Adrenal gland (tissue), 5 donors: ENCODE results near the gene SFI1.

Experiments
- CTCF ChIP-seq, 6 experiments: fragments of 450-650 bp in 4 of 6; fragments of 200-600 bp in 2 of 6; sonication (generic) in 1 of 6; IDR thresholded peaks; 1 replicate in 5 of 6; 2 replicates in 1 of 6; pipeline versions ENCODE4 v1.5.1 to v1.8.0; 2016 to 2021; ENCODE audit warnings: antibody characterized with exemption in 6 of 6, mild to moderate bottlenecking in 2 of 6, moderate library complexity in 1 of 6
- POLR2A ChIP-seq, 2 donors: fragments of 450-650 bp; IDR thresholded peaks; one replicate each; pipeline ENCODE4 v1.6.1; 2017; ENCODE audit warnings: antibody characterized with exemption in 2 of 2, mild to moderate bottlenecking in 2 of 2, moderate library complexity in 1 of 2
- donor health status: DM: no; HTN: no; CAD: no.

DNA sequence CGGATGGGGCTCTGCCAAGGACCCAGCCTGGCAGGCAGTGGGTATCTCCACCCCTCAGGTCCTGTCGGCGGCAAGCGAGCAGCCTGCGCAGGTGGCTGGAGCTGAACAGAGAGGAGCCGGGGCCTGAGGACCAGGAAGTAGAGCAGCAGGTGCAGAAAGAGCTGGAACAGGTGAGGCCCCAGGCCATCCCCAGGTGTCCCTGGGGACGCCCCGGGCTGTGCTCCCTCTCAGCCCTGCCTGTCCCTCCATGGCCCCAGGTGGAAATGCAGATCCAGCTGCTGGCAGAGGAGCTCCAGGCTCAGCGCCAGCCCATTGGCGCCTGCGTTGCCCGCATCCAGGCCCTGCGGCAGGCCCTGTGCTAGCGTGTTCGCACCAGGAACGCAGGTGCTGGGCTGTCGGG, 121.7 kb downstream of the SFI1 start:
- no peak for TF ChIP-seq CTCF (IDR thresholded peaks at IDR 0.05)
- no peak for TF ChIP-seq POLR2A (IDR thresholded peaks at IDR 0.05)
